ENCODE results near the gene S100A3.

GRCh38 chr1:153515504-153516394 is 33.3 kb downstream of the S100A3 start:
- TF ChIP-seq CTCF (optimal IDR thresholded peaks at IDR 0.05 in 1 of 3, IDR thresholded peaks at IDR 0.05 in 1 of 3, conservative IDR thresholded peaks at IDR 0.05 in 1 of 3; ENCODE audit: extremely low read depth in 1 of 3, insufficient read depth in 2 of 3, low read length in 3 of 3) (no peak), EZH2 (IDR thresholded peaks at IDR 0.05; ENCODE audit: low read length) (no peak)
